Superior temporal gyrus (tissue), 1 donor: ENCODE data around the gene KCNIP4.
"Not testable (repeated sequence)": the region's sequence is repeated elsewhere in the genome, so short reads cannot be mapped to it uniquely, and the experiment has no call there.

Source experiments
- DNase-seq: peaks from one replicate; pipeline ENCODE4 v3.0.0-alpha.2; 2016; ENCODE audit errors: extremely low spot score

Gene KCNIP4

DNA sequence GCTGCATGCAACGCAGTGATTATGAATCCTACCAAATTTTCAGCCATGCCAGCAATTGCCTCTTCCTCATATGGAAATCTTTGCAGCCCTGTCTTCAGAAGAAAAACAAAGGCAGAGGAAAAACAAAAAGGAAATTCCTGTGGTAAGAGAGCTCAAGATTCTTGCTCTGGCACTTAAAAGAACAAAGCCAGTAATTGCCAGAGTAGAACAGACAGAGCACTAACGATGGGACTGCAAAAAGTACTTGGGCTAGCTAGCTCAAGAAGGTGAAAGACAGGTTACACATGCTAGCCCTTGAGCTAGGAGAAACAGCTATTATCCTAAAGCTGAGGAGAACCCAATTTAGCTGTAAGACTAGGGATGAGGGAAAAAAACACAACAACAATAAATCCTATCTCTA is 582.3 kb downstream of the KCNIP4 start:
- no peak for DNase-seq

DNA sequence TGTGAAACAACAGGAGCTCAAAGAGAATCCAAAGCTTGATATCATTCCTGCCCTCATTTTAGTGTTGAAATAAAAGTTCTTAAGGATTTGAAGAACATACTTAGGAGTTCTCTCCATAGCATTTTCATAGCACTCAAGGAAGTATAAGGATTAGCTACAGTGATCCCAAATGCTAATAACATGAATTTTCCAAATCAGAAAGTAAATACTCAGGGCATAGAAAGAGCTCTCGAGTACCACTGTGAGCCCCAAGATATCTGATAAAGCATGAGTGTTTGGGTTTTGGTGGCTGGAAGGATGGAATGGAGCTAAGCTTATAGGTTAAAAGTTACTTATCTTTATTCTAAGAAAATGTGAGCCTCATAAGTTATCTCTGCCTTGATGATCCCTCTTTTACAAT is 584.9 kb downstream of the KCNIP4 start:
- no peak for DNase-seq

DNA sequence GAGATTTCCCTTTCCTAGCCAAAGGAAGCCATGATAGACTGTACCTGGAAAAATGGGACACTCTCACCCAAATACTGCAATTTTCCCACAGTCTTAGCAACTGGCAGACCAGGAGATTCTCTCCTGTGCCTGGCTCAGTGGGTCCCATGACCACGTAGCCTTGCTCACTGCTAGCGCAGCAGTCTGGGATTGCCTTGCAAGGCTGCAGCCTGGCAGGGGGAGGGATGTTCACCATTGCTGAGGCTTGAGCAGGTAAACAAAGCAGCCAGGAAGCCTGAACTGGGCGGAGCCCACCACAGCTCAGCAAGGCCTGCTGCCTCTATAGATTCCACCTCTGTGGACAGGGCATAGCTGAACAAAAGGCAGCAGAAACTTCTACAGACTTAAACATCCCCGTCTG is 596.2 kb downstream of the KCNIP4 start:
- not testable (repeated sequence) for DNase-seq

DNA sequence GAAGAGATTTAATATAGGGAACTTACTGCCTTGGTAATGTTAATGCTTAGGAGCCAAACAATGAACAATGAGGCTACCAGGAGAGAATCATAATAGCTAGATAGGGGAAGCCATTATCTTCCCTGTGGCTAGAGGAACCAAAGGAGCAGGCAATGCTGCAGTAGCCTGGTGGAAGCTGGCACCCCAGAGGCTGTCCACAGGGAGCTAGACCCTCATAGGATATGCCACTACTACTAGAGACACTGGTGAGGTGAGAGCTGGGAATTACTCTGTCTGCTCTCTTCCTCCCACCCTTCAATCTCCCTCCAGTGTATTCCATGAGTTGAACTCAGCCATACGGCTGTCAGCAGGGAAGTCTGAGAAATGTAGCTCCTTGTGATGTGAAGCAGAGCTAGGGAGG is 601.4 kb downstream of the KCNIP4 start:
- DNase-seq, result no peak

DNA sequence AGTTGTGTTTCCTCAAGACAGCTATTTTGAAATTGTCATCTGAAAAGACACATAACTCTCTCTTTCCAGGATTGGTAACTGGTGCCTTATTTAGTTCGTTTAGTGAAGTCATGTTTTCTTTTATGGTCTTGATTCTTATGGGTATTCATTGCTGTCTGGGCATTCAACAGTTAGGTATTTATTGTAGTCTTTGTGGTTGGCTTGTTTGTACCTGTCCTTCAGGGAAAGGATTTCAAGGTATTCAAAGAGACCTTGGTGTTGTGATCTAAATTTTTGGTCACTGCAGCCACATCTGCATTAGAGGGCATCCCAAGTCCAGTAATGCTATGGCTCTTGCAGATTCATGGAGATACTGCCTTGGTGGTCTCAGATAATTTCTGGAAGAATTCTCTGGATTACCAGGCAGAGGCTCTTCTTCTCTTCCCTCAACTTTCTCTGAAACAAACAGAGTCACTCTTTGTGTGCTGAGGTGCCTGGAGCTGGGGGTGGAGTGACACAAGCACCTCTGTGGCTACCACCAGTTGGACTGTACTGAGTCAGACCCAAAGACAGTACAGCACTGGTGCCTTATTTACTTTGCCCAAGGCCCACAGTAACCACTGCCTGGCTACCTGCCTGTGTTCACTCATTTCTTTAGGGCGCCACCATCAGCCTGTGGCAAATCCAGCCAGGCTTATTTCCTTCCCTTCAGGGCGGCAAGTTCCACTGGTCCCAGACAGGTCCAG is 620.4 kb downstream of the KCNIP4 start:
- no peak for DNase-seq

DNA sequence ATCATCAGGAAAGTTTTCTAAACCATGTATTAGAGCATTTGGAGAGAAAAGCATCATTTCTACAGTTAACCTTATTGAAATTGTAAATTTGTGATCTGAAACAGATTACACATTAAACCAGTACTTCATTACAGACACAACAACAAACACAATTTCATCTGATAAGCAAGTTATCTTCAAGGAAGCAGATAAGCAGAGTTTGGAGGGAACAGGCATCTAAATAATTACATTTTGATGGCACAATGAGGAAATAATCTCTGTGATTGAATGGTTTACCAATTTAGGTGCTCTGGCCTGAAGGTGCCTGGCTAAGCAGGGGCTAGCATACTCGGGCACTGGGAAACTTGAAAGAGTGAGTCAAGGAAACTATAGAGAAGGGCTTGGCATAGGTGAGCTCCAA is 628.5 kb downstream of the KCNIP4 start:
- no peak for DNase-seq

DNA sequence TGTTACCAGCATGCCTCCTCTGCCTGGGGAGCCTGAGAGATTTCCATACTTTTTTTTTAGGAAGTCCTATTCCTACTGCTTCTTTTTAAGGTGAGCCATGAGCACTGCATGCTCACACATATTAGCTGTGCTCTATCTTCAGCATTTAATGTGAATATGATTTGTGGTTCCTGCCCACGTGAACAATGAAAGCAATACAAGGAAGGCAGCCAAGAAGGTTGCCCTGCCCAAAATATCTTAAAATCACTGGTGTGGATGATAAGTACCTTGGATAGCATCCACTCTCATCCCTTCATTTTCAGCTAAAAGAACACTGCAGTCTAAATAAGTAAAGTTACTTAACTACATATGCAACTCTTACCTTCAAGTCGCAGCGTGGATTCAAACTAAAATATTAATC is 640.9 kb downstream of the KCNIP4 start:
- no peak for DNase-seq

DNA sequence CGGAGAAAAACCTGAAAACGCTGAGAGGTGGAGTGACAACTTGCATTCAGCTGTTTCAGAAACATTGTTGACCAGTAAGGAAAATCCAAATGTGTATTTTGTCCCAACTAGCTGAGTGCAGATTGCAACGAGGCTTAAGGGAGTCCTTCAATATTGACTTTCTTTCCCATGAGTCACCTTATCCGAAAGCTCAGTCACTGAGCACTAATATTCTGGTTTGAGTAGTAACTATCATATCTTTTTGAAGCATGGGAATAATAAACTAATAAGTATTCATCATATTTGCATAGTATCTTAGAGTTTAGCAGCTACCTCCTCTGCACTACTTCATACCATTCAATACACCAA is 644.1 kb downstream of the KCNIP4 start:
- DNase-seq, result no peak

DNA sequence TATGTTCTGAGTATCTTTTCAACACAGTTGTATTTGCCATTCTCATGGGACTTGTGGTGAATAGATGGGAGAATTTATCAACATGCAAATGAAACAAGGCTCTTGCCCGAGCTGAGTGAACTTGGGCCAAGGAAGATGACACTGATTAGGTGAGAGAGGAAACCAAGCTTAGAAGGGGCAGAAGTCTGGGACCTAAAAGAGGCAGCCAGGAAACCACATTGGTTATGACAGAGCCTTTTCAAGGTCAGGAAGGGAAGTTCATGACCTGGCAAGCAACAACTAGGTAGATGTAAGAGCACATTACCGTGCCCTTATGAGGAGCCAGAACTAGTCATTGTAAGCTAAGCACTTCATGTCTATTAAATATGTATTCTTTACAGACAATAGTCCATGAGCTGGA is 658.0 kb downstream of the KCNIP4 start:
- no peak for DNase-seq

DNA sequence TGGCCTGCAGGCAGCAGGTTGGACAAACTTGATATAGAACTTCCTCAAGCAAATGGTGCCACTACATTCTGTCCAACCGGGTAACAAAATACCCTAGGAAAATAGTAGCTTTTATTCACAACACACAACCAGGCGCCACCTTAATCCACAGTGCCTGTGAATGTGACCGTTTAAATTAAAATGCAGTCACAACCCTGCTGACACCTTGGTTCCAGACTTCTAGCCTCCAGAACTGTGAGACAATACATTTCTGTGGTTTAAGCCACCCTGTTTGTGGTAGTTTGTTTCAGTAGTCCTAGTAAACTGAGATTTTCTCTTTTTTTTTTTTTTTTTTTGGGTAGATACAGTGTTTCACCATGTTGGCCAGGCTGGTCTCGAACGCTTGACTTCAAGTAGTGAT is 672.5 kb downstream of the KCNIP4 start:
- no peak for DNase-seq

DNA sequence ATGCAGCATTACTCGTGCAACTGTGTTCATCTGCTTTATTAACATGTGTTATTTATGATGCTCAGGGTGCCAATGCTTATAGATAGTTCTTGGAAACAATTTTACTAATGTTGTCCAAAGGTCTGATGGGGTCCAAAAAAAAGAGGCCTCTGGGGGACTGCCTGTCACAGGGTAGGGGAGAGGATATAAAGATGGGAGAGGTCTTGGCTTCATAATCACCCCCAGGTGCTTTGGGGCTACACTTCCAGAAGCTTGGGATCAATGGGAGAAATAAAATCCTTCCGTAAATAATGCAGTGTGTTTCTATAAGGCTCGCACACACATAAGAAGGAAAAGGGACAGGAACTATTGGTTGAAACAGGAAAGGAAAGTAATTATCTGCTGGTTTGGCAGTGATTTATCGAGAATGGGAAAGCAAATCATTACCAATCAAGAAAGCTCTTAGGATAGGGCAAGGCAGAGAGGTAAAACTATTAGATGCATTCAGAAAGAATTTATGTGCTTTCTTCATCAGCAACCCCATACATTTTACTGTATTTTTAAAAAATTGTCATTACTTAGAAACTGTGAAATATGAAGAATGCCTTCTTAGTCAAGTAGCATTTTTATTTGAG is 677.0 kb downstream of the KCNIP4 start:
- DNase-seq, result no peak

DNA sequence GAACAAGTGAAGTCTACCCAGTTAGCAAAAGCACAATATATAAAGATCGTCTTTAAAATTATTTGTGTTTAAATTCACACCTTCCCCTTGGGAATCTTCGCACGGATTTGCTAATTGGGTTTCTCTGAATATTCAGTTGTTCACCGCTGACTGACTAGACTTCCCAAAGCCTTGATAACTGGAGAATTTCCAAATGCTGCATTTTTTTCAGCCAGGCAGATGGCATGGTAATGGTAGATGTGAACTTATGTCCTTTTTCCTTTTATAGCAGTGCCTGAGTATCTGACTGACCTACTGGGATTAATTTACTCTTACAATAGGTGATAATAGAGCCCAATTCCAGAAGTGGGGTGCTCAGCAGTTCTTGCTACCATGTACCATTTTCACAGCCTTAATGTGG is 700.2 kb downstream of the KCNIP4 start:
- DNase-seq, result no peak

DNA sequence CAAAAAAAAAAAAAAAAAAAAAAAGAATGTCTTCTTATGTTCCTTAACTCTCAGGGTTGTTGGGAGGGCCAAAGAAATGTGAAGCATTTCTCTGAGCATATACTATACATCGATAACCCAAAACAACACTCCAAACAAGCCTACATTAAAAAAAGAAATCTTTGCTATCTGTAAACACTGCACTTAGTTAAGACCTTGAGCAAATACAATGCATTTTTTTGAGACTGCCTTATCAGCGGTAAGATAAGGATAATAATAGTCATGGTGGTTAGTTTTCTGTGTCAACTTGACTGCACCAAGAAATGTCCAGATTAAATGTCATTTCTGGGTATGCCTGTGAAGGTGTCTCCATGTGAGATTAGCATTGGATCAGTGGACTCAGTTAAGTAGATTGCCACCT is 706.4 kb downstream of the KCNIP4 start:
- no peak for DNase-seq

DNA sequence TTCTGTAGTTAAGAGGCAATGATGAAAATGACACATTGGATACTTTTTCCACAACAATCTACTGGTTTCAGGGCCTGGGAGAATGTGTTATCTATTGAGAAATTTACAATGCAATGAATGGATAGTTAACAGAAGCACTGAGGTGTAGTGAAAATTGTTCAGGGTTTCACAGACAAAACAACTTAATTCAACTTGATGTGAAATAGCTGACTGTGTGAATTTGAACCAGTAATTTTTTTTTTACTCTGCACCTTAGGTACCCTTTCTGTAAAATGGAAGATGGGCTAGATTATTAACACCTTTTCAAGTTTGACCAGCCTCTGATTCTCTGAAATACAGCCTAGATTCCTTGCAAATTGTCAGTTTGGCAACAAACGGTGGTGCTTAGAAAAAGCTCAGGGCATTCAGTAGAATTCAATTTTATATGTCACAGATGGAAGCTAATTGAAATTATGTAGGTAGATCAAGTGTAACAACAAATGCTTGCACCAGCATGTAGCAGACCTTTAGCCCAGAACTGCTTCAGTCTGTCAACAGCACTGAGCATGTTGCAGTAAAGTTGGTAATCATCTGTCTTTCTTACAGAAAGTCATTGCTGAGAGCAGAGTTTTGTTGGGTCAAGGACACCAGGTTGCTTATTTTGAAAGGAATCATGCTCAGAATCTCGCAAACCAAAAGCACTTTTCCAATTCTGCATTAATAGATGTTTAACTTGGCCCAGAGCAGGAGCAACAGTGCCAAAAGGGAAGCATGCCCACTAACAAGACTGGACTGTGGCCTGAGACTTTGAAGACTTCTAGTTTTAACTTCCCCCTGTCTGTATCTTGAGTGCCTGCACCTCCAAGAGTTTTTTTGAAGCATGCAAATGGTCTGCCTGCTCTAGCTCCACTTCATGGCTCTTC is 721.7 kb downstream of the KCNIP4 start:
- DNase-seq, result no peak

DNA sequence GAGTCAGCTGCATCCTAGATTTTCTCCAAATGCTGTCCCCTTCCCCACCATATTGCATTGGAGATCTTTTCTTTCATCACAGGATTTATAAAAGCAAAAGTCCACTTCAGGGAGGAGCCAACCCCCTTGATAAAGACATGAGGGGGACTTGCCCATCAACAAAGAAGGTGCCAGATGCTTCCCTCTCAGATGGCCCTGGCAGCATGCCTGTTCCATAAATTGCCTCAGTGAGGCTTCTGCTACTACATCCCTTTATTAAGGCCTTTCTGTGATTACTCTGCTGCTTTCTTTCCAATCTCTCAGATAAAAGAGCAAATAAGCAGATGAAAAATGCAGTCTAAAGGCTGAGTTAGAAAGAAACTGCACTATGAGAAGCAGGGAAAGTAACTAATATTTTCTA is 736.7 kb downstream of the KCNIP4 start:
- DNase-seq, result no peak

DNA sequence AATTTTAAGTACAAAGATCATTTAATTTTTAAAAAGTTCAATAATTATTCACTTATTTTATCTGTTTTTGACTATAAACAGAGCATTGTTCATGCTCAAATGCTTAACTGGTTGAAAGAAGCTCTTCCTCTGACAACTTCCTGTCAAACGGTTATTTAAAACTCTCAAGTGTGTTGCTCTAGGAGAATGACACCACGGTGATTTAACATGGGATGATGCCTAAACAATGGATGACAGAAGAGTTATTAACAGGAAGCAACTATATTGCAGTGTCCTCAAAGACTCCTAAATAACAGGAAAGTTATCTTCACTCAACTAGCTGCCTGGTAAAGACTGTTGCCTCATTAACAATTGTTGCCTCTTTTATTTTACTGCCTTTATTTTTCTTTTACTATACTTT is 738.7 kb downstream of the KCNIP4 start:
- DNase-seq, result no peak

DNA sequence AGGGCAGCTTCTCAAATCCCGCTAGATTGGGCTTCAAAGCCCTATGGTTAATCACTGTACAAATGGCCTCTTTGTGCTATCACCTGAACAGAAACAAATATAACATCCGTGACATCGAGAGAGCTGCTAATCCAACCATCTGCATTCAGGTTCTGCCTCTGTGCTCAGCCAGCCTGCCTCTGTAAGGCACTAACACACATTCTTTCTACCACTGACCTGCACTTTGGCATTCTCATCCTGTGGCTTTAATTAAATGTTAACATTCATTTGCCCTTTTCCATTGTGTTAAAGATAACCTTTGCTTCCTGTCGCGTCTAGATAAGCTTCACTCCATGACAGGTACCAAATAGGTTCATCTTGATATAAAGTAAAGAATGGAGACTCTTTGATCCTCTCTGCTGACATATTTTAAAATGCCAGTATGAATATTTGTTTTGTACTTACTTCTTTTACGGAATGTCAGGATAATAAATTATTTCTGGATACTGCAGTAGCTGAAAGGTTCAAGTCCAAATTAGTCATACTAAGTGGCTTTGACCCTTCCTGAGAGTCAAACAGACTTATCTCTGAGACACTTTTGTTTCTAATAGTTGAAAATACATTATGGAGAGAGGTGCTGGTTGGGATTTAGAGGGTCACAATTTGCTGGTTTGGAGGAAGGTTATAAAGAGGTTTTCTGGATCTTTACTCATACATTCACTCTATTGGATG is 742.6 kb downstream of the KCNIP4 start:
- DNase-seq, result no peak

DNA sequence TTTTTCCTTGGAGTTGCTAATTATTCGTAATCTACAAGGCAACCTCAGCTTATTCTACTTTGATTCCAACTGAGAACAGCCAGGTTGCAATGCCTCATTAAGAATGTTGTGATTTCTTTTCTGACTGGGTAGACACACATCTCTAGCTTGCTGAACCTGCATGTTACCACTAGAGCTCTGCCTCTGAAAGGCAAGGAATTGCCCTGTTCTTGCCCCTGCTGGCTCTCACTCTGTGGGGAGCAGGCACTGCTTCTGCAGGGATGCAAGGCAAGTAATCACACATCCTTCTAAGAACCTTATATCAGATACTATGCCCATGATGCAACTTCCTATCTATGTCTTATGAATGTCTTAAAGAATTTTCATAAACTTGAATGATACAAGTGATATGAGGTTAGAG is 745.2 kb downstream of the KCNIP4 start:
- no peak for DNase-seq

DNA sequence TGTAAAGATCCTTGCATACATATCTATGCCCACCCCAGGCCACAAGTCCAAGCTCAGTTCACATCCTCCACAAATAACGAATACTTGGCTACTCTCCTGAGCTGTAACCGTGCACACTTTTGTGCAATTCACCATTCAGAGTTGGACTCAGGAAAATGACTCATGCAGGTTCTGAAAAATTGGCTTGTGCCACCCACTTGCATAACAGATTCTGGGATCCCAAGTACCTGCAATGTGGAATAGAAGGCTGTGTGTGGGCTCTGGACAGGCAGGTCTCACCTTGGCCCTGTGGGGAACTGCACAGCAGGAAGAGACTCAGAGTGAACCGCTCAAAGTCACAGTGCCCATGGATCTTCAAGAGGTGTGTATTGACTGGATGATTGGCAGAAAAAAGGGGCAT is 745.6 kb downstream of the KCNIP4 start:
- no peak for DNase-seq

DNA sequence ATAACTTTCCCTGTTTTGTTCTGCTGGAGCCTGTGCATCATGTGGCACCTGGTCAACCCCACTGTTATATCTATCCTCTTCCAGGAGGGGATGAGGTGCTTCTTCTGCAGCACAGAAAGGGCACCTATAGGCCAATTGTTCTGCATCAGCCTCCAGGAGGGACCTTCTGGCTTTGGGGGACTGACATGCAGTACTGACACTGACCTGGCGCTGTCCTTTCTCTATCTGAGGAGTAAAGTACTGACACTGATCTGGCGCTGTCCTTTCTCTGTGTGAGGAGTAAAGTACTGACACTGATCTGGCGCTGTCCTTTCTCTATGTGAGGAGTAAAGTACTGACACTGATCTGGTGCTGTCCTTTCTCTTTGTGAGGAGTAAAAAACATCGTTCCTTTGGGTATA is 749.9 kb downstream of the KCNIP4 start:
- no peak for DNase-seq

DNA sequence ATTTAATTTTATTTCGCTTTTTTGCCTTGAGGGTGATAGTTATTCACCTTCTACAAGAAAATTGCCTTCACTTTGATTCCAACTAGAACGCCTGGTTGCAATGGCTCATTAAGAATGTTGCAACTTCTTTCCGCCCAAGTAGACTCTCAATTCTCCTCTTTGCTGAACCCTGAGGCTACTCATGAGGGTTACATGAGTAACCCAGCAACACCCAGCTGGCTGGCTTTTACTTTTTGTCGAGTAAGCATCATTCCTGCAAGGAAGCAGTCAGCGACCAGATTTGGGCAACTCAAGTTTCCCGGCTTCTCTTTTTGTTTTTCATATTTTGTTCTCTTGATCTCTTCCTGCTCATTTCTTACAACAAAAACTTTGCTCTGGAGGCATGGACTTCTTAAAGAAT is 752.9 kb downstream of the KCNIP4 start:
- DNase-seq, result no peak

DNA sequence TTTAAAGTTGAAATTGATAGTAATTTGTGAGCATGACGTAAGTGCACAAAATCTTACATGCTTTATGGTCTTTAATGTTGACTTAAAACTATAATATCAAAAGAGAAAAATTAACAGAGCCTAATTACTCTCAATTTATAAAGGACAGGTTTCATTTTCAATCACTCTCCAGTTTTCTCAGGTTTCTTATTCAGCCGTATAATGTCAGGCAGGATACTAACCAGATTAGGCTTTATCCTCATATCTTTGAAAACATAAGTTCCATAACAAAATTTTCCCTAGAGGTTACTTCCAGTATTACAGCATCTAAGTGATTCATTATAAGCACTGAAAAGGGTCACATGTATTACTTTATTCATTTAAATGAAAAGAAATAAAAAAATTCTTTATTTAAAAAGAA is 756.2 kb downstream of the KCNIP4 start:
- DNase-seq, result no peak
